CD4-positive, alpha-beta T cell (primary cell): ENCODE results near the gene KCNMA1. TPM values are rescaled to one million over a fixed set of nuclear protein-coding genes. Genes with fewer than 3 reads are reported as not detected.

Experiments
- ATAC-seq: fragments of 200-7000 bp; cut with Tn5 transposase; one replicate; pipeline ENCODE4 v1.10.0; 2022; ENCODE audit warnings: mild to moderate bottlenecking; ENCODE audit not compliant: poor library complexity
- CTCF ChIA-PET: fragments of 350-600 bp; sonication (Branson Sonifier 250); formaldehyde crosslinking; loops from one replicate; lab custom pipeline; 2021; ENCODE audit warnings: antibody characterized with exemption, inconsistent platforms; lab: Charles Lee
- POLR2A ChIA-PET: fragments of 350-600 bp; sonication (Branson Sonifier 250); formaldehyde crosslinking; loops from one replicate; lab custom pipeline; 2021; ENCODE audit warnings: antibody characterized with exemption, inconsistent platforms; lab: Charles Lee
- DNase-seq, 14 experiments: peaks; one replicate each; pipeline ENCODE4 v3.0.0-alpha.2; 2013 to 2020; ENCODE audit warnings: mixed read lengths in 2 of 14
- H3K27ac ChIP-seq, 2 donors: one replicate each; pipeline versions ENCODE4 v1.5.1 to v1.7.0; 2013; ENCODE audit warnings: low read length in 2 of 2, low read depth in 1 of 2, mild to moderate bottlenecking in 1 of 2
- H3K27me3 ChIP-seq, 2 experiments: 1 replicate in 1 of 2; 2 replicates in 1 of 2; pipeline versions ENCODE4 v1.6.1 to v1.7.0; 2013; ENCODE audit warnings: low read length in 2 of 2, control low read depth in 1 of 2, mild to moderate bottlenecking in 1 of 2, moderate library complexity in 1 of 2; ENCODE audit not compliant: insufficient read depth in 2 of 2, control insufficient read depth in 1 of 2
- H3K36me3 ChIP-seq: one replicate; pipeline ENCODE4 v1.6.1; 2013; ENCODE audit warnings: low read length, control low read depth; ENCODE audit not compliant: insufficient read depth
- H3K4me1 ChIP-seq: one replicate; pipeline ENCODE4 v1.6.1; 2013; ENCODE audit warnings: low read length, control low read depth; ENCODE audit not compliant: insufficient read depth
- H3K4me3 ChIP-seq: one replicate; pipeline ENCODE4 v1.5.1; 2013; ENCODE audit warnings: mild to moderate bottlenecking, low read length, moderate library complexity
- H3K9me3 ChIP-seq, 2 experiments: 1 replicate in 1 of 2; 2 replicates in 1 of 2; pipeline versions ENCODE4 v1.6.1 to v1.7.0; 2013; ENCODE audit warnings: low read length in 2 of 2, mild to moderate bottlenecking in 2 of 2, control low read depth in 1 of 2, moderate library complexity in 1 of 2; ENCODE audit not compliant: control insufficient read depth in 1 of 2, insufficient read depth in 1 of 2
- H3K27ac Mint-ChIP-seq: one replicate; pipeline ENCODE4 v1.8.0; 2020; ENCODE audit warnings: mixed read lengths
- H3K27me3 Mint-ChIP-seq: one replicate; pipeline ENCODE4 v1.8.0; 2021; ENCODE audit warnings: mixed read lengths
- H3K36me3 Mint-ChIP-seq: one replicate; pipeline ENCODE4 v1.8.0; 2021; ENCODE audit warnings: low read depth, mixed read lengths
- H3K4me1 Mint-ChIP-seq: one replicate; pipeline ENCODE4 v1.8.0; 2021; ENCODE audit warnings: low read depth, mixed read lengths
- H3K4me3 Mint-ChIP-seq: one replicate; pipeline ENCODE4 v1.8.0; 2020; ENCODE audit warnings: mild to moderate bottlenecking, mixed read lengths
- H3K9me3 Mint-ChIP-seq: one replicate; pipeline ENCODE4 v1.8.0; 2020; ENCODE audit warnings: mixed read lengths
- intact Hi-C, 2 experiments: fragments of 100-400 bp; cut with DNase I in 1 of 2; cut with micrococcal nuclease in 1 of 2; formaldehyde crosslinking; loops; one replicate each; pipeline versions ENCODE4 v1.15.1 to v1.9.0; 2023 to 2025; cut with DNase I, micrococcal nuclease
- total RNA-seq, 174 experiments: library from RNA in 2 of 174; stranded (reverse) in 2 of 174; gene quantifications; one replicate each; pipeline ENCODE4 v1.2.3 and lab custom pipeline; 2021 to 2026
- TF ChIP-seq, protein P1 (sequence below): fragments of 200-600 bp; IDR thresholded peaks from one replicate; pipeline ENCODE4 v1.8.0; 2022; ENCODE audit warnings: antibody characterized with exemption, mild to moderate bottlenecking

Gene KCNMA1
- total RNA-seq, 2 experiments from 2014 or later, result not detected

DNA sequence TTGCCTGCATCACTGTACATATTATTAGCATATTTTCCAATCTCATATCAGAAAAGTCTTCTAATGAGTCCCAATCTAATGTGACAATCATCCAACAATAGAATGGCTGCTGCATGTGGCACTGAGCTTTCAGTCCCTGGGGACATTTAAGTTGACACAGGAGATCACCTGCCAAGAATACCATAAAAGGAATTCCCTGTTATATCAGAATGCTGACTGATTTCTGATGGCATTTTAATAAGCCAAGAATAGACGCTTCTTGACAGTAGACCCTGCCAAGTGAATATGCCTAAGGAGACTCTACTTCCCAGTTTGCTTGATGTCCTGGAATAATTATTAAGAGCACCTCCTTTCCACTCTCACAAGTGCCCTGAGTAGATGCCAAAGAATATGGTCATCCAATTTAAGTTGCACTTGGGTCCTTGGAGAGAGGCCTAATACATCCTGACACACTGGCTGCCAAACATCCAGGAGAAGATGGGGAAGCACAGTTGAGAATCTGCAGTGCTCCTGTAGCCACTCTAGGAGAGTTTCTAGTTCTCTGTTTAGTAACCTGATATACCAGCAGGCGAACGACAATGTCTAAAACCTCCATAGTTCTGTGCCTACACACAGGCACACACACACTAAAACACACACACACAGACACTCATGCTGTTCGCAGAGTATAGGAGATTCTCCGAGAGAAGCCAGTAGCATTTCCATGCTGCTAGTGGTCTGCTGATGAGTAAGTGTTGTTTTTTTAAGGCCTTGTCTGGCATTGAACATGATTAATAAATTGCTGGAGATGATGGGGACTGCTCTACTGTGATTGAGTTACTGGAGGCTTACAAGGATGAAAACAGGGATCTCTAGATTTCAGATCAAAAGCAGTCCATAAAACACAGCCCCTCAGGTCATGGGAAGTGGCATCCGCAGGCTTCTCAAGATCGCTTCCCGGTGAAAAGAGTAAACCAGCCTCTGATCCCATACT, 369.6 kb downstream of the KCNMA1 start:
- POLR2A ChIA-PET, result no interaction called here

DNA sequence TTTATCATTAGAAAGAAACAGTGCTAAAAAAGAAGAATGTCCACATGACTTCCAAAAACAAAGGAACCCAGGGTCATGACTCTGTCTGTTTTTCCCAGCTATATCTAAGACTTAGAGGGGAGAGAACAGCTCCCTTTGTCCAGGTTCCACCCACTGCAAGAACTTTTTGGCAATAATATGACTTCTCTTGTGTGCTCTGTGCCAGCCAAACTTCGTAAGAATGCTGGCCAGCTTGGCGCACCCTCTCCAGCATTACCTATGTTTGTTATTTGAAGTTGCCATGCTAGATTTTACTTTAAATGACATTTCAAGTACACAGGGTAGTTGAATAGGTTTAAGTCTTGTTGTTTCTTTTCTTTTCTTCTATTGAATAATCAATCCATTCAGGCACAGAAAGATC, 371.4 kb downstream of the KCNMA1 start:
- ChIA-PET CTCF (no interaction called here), POLR2A (no interaction called here)
- ATAC-seq (no peak), DNase-seq (no peak)
- Mint-ChIP-seq H3K9me3 (no peaks in the 10 kb centered on the region), H3K27ac (no peak overlapping the region), H3K36me3 (no peaks in the 10 kb centered on the region), H3K4me1 (peaks cover 11% of the 10 kb centered on the region), H3K27me3 (peaks cover 5% of the 10 kb centered on the region), H3K4me3 (no peak overlapping the region)
- intact Hi-C loops, result no loop called here
- H3K27ac ChIP-seq, result no peak overlapping the region
- H3K9me3 ChIP-seq, result peaks cover 0 to 3% of the 10 kb centered on the region in 2 experiments
- H3K4me1 ChIP-seq, result no peaks in the 10 kb centered on the region
- TF ChIP-seq, protein P1, sequence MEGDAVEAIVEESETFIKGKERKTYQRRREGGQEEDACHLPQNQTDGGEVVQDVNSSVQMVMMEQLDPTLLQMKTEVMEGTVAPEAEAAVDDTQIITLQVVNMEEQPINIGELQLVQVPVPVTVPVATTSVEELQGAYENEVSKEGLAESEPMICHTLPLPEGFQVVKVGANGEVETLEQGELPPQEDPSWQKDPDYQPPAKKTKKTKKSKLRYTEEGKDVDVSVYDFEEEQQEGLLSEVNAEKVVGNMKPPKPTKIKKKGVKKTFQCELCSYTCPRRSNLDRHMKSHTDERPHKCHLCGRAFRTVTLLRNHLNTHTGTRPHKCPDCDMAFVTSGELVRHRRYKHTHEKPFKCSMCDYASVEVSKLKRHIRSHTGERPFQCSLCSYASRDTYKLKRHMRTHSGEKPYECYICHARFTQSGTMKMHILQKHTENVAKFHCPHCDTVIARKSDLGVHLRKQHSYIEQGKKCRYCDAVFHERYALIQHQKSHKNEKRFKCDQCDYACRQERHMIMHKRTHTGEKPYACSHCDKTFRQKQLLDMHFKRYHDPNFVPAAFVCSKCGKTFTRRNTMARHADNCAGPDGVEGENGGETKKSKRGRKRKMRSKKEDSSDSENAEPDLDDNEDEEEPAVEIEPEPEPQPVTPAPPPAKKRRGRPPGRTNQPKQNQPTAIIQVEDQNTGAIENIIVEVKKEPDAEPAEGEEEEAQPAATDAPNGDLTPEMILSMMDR, result no peak
- no peaks in the 10 kb centered on the region for H3K36me3 ChIP-seq
- no peak overlapping the region for H3K4me3 ChIP-seq
- no peaks in the 10 kb centered on the region for H3K27me3 ChIP-seq

More for the DNA sequence above, 369.6 kb downstream of the KCNMA1 start:
- Mint-ChIP-seq H3K4me3 (no peak overlapping the region), H3K36me3 (no peaks in the 10 kb centered on the region), H3K27ac (no peak overlapping the region), H3K27me3 (peaks cover 5% of the 10 kb centered on the region), H3K4me1 (peaks cover 11% of the 10 kb centered on the region), H3K9me3 (no peaks in the 10 kb centered on the region)
- CTCF ChIA-PET, result no interaction called here
- TF ChIP-seq, protein P1, result no peak
- H3K36me3 ChIP-seq, result no peaks in the 10 kb centered on the region
- DNase-seq (no peak), ATAC-seq (no peak)
- H3K9me3 ChIP-seq, result peaks cover 0 to 3% of the 10 kb centered on the region in 2 experiments
- no peak overlapping the region for H3K4me3 ChIP-seq
- no peaks in the 10 kb centered on the region for H3K27me3 ChIP-seq
- no peaks in the 10 kb centered on the region for H3K4me1 ChIP-seq
- no peak overlapping the region for H3K27ac ChIP-seq
- intact Hi-C loops, result no loop called here

DNA sequence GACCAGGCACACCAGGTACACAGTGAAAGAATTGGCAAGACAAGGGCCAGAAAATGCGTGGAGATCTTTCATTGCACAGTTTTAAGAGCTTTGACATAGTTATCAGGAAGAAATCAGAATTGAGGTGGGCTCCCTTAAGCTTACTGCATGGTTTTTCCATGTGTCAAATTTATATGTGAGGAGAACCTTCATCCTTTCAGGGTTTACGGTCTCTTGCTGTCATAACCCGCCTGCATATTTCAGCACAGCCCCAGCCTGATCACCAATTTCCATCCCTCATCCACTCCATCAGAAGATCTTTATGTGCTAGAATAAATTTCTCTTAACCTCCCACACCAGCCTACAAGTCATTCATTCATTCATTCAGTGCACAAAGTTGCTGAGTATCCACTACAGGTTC, 373.1 kb downstream of the KCNMA1 start:
- Histone ChIP-seq H3K9me3 (no peaks in the 10 kb centered on the region), H3K27me3 (no peaks in the 10 kb centered on the region), H3K4me3 (no peak overlapping the region), H3K27ac (no peak overlapping the region), H3K36me3 (no peaks in the 10 kb centered on the region), H3K4me1 (no peaks in the 10 kb centered on the region)
- H3K27me3 Mint-ChIP-seq, result peaks cover 5% of the 10 kb centered on the region
- ChIA-PET POLR2A (interaction anchor here (0.7 kb wide), 1 partner anchor 23 kb away, joined by 3 read pairs; no protein-coding TSS in a partner anchor), CTCF (no interaction called here)
- H3K36me3 Mint-ChIP-seq, result no peaks in the 10 kb centered on the region
- H3K9me3 Mint-ChIP-seq, result no peaks in the 10 kb centered on the region
- no peak for DNase-seq
- no peak for ATAC-seq
- H3K27ac Mint-ChIP-seq, result no peak overlapping the region
- intact Hi-C loops, result no loop called here
- TF ChIP-seq, protein P1, result no peak
- H3K4me1 Mint-ChIP-seq, result peaks cover 11% of the 10 kb centered on the region
- no peak overlapping the region for H3K4me3 Mint-ChIP-seq
